NCI-H526 treated with DMSO at 0.1 percent for 48 hours (cell line): Measurements from ENCODE around the gene KRTAP5-3.
"Not testable (repeated sequence)": the region's sequence is repeated elsewhere in the genome, so short reads cannot be mapped to it uniquely, and the experiment has no call there.

Experiments
- DNase-seq: peaks from one replicate; lab custom pipeline; 2025; lab: John Stamatoyannopoulos, UW

KRTAP5-3 gene

DNA sequence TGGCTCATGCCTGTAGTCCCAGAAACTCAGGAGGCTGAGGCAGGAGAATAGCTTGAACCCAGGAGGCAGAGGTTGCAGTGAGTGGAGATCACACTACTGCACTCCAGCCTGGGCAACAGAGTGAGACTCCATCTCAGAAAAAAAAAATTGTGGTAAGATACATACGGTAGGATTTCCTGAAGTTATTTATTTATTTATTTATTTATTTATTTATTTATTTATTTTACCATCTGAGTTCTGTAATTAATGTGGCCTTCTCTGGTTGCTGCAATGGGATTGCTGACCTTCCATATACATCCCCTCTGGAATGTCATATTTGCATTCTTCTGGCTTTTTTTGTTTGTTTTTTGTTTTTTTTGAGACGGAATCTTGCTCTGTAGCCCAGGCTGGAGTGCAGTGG lies 25.4 kb downstream of the KRTAP5-3 start:
- not testable (repeated sequence) for DNase-seq

DNA sequence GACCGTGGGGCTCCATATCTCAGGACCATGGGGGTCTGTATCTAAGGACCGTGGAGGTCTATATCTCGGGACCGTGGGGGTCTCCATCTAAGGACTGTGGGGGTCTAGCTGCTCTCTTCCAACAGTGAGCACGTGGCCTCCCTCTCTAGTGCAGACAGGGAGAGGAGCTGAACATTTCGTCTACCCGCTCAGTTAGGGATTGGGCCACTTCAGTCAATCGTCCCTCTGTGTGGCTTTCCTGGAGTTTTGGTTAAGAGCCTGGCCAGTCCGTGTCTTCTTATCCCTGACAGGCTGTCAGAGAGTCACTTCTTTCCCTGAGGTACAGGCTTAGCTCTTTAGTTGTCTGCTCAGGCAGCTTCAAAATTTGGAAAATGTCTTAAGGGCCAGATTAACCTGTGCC lies 26.3 kb downstream of the KRTAP5-3 start:
- no peak for DNase-seq

DNA sequence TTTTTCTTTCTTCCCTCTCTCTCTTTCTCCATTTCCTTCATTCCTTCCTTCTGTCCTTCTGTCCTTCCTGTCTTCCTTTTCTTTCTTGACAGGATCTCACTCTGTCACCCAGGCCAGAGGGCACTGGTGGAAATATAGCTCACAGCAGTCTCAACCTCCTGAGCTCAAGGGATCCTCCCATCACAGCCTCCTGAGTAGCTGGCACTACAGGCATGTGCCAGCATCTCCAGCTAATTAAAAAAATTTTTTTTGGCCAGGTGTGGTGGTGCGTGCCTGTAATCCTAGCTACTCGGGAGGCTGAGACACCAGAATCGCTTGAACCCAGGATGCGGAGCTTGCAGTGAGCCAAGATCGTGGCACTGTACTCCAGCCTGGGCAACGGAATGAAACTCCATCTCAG lies 31.4 kb downstream of the KRTAP5-3 start:
- DNase-seq: no peak

DNA sequence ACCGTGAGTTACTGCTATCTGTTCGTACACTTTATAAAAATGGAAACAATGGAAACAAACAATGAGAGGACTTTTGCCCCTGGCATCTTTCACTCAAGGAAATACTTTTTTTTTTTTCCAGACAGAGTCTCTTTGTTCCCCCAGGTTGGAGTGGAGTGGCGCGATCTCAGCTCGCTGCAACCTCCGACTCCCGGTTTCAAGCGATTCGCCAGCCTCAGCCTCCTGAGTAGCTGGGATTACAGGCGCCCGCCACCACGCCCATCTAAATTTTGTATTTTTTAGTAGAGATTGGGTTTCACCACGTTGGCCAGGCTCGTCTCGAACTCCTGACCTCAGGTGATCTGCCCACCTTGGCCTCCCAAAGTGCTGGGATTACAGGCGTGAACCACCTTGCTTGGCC lies 32.5 kb downstream of the KRTAP5-3 start:
- DNase-seq: not testable (repeated sequence)

DNA sequence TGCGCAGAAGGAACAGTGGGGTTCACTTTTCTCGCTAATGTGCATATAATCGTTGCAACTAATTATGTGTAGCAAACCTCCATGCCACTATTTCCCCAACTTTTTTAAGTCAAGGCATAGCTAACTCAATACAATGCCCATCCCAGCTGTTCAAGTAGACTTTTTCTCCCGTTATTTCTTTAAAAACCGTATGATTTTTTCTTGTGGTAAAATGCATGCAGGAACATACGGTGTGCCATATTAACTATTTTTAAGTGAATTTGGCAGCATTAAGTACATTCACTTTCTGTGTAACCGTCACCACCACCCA lies 33.4 kb downstream of the KRTAP5-3 start:
- DNase-seq: no peak

DNA sequence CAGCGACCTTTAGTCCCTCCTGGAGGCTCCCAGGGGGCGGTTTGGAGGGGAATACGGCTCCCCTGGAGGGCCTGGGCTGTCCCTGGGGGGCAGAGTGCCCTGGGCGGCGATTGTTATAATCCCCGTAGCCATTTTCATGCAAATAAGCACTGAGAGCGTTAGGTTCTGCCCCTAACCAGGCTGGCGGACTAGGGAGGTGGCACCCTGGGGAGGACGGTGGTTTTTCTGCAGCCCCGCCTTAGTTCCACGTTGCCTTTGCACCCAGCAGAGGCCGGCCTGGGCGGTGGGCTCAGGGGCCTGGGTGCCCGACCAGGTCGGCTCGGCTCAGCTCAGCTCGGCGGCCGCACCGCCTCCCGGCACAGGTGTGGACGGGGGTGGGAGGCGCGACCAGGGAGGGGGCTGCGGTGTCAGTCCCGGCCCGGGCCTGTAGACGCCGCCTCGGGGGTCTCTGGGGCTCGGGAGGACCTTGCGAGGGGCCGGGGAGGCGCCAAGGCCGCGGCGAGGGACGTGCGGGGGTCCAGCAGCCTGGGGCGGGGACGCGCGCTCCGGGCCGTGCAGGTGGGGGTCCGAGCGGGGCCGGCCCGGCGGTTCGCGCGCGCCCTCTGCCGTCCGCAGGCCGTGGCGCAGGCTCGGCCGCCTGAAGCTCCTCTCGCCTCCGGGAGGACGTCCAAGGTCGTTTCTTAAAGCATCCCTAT lies 33.9 kb downstream of the KRTAP5-3 start:
- DNase-seq: peak; percentile 87

DNA sequence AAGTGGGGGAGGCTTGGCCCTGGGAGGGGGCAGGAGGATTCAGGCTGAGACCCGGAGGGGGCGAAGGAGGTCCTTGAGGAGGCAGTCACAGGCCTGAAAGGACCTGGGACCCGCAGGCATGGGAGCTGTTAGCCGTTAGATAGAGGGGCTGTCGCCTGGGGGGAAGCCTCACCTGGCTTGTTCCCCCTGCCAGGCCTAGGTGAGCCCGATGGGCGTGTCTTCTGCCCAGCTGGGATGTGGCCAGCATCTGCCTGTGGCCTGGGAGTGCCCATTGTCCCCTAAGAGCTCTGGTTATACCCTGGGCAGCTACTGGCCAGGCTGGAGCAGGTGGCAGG lies 34.4 kb downstream of the KRTAP5-3 start:
- no peak for DNase-seq

DNA sequence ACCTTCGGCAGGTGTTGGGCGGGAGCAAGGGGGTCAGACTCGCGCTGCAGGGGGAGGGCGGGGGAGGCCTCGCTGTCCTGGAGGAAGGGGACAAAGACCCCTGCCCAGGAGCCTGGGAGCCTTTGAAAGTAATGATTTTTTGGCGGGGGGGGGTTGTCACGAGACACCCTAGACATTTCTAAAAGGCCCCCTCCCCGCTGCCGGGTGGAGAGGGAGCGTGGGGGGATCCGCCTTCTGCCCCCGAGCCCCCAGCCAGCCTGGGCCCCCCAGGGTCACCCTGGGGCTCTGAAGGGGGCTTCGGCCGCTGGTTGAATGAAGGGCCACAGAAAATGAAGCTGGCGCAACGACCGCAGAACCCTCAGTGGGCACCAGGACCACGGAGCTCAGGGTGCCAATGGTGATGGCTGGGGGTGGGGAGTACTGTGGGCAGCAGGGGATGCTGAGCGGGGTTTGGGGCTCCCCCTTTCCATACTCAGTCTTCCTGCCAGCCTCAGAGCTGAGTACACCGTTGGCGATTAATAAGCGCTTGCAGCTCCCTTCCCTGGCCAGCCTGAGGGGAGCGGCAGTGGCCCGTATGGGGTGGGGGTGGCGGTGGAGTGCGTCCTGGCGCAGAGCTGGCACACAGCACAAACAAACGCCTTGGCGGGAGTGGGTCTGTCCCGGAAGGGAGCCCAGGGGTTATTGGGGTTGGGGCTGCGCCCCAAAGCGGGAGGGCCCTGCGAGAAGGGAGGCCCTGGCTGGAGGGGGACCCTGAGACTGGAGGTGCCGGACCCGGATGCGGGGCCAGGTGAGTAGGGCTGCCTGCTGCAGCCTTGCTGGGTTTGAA lies 35.0 kb downstream of the KRTAP5-3 start:
- DNase-seq: no peak

DNA sequence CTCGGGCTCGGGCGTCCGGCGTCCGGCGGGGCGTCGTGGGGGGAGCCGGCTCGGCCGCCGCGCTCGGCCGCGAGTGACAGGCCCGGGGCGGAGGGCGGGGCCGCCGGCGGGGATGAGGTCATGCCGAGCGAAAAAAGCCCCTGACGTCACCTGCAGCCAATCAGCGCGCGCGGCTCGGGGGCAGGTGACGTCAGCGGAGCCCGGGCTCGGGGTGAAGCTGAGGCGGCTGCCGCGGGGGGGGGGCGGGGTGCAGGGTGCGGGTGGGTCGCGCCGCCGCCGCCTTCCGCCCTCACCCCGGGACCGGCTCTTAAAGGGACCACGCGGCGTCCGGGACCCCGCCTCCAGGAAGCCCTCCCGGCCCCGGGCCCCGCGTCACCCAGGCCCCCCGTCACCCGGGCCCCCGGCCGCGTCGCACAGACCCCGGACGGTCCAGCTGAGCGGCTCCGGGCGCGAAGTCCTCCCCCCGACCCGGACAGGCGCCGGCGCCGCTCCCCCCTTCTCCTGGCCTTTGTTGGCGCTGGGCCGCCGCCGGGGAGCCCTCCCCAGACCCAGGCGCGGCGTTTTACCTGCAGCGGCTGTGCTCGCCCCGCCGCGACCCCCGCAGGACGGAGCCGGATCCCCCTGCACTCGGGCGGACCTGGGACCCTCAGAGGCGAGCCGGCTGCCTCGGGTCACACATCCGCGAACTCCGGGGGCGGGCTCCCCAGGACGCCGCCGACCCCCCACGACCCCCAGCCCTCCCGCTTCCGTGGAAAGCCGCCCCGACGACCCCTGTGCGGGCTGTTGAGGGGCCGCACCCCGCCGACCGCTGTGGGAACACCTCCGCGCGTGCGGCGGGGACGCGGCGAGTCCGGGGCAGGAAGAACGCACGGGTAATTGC lies 35.8 kb downstream of the KRTAP5-3 start, which contains the start of gene DUSP8:
Gene DUSP8, minus strand, starts transcription at position 75 of the 880 bp plus-strand sequence. CDS start 6,445 bp downstream, outside the sequence.
- DNase-seq: peak; percentile 66

DNA sequence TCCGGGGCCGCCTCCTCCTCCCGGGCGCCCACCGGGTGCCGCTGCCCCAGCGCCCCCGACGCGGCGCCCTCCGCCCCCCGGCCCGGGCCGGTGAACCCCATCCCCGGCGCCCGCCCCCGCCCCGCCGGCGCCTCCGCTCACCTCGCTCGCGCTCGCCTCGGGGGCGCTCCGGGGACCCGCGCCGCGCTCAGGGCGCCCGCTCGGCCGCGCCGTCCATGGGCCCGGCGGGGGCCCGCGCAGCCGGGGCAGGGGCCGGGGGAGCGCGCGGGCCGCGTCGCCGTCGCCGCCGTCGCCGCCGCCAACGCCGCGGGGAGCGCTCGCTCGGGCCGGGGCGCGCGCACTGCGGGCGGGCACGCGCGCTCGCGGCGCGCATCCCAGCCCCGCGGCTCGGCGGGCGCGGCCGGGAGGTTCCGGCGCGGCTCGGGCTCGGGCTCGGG lies 36.5 kb downstream of the KRTAP5-3 start:
- no peak for DNase-seq

DNA sequence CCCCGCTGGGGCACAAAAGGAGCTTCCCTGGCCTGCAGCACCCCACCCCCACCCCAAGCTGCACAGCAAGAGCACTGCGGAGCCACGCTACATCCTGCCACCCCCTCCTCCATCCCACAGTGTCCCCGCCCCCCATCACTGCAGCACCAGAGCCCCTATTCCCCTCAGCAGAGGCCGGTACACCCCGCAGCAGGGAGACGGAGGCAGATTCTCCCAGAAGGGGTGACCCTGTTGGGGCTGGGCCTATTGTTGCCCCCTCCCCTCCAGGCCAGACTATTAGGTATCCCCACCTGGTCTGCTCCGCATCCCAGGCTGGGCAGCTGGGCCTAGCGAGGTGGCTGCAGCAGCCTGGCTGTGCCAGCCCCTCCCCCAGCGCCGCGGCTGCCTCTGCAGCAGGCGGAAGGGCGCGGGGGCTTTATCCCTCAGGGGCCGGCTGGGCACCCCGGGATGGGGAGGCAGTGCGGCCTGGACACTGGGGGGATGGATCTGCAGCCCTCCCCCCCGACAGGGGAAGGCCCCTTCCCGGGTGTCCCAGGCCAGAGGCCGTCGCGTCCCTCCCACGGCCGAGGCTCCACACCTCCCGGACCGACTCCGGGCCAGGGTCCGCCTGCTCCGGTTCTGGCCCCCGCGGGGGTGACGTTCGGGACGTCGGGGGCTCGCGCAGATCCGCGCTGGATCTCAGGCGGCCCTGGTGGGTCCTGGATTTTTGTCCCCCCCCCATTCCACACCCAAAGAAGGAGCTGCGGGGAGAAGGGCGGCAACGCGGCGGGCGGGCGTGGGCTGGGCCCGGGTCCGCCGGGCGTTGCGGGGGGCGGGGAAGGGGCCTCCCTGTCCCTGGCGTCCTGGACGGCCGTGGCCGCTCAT lies 37.1 kb downstream of the KRTAP5-3 start:
- DNase-seq: no peak

DNA sequence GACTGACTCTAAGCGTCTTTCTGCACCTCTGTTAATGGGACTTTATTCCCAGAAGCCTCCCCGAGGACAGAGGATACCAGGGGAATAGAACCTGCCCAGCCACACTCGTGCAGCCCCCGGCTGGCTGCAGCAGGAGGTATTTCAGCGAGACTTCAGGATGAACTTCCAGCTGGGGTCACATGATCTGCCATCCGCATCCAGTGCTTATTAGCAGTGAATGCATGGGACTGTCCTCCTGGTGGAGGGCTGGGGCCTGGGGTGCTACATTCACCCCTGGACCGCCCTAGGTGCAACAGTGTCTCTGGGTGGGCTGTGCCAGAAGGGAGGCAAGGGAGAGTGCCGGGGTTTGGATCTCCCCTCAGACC lies 37.8 kb downstream of the KRTAP5-3 start:
- DNase-seq: no peak

DNA sequence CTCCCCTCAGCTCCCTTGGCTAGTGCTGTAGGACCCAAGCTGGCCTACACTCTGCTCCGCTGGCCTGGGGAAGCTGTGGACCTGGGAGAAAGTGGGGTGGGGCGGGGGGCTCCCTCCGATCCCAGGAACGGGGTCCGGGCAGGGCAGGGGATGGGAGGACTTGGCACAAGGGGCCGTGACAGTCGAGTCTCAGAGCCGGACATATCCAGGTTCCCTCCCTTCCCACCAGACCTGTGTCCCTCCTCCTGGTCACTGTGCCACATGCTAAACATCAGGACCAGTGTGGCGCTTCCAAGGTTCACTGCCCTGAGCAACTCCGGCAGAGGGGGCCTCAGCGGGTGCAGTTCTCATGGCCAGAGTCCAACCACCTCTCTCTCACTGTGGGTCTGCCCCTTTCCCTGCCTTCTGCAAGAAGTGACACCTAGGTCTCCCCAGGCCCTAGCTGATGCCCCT lies 38.2 kb downstream of the KRTAP5-3 start:
- DNase-seq: no peak

DNA sequence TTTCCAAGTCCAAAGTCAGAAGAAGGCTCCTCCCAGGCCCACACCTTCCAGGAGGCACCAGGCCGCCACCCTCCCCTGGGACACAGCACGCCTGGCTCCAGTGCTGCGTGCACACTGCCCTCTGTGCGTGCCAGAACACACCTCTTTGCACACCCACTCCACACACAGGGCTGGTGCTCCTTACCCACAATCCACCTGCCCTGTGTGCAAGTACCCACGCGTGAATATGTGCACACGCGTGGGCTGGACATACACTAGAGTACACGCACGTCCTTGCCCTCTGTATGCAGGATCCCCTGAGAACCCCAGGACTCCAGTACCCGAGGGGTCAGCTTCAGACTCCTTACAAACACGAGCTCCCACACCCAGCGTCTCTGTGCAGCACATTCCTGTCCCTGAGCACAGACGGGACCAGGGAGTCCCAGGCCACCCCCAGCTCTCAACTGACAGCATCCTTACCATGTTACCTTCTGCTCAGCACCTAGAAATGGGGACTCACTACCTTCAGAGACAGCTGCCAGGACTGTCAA lies 38.9 kb downstream of the KRTAP5-3 start:
- DNase-seq: peak; percentile 17

DNA sequence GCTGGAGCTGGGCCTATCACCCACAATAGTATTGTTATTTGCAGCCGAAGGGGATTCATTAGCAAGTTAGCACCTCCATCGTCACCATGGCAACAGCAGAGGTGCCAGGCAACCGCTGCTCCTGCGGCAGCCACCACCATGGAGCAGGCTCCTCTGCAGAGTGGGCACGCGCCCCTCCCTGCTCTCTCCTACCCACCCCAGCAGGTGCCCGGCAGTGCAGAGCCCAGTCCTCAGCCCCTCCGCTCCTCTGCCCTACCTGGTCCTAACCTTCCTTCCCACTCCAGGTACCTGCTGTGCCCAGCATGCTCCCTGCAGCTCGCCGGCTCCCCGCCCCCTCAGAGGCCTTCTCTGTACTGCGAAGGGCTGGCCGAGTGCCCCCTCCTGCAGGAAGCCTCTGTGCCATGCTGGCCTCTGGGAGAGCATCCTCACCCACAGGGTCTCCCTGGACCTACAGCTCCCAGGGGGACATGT lies 39.8 kb downstream of the KRTAP5-3 start:
- peak; percentile 52 for DNase-seq

DNA sequence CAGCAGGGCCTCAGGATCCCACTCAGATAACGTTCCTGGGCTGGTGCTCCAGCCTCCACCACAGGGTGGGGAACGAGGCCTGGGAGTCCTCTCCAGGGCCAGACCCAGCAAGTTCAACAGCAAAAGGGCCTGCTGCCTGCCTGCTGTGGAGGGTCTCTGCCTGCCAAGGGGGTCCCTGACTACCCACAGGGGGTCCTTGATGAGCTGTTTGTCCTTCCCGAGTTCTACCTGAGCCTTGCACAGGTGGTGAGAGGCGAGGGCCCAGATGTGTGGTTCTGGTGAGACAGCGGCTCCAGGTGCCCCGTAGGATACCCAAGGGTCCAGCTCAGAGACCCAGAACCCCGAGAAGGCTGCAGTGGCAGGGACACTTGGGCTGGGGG lies 40.6 kb downstream of the KRTAP5-3 start:
- DNase-seq: no peak

DNA sequence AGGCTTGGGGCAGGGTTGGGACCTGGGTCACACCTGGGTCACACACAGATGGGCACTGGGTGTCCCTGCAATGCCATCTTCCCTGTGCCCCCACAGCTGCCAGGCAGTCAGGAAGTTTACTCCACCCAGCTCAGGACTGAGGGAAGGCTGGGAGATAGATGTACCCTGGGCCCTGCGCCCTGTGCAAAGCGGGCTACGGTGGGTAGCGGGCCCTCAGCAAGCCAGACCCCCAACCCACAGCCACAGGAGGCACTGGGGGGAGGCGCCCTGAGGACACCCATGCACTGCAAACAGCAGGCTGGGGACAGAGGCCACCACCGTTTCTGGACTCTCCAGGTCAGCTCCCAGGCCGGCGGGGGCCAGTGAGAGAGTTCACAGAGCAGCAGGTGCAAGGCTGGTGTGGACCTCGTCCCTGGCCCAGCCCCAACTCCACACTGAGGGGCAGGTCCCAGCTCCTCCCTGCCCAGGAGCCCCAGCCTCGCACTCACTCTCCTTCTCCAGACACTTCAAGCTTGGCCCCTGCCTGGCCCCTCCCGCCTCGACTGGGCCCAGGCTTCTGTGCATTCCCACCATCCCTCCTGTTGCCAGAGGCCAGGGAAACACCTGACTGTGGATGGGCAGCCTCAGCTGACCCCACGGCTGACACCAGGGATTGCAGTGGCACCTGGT lies 41.1 kb downstream of the KRTAP5-3 start:
- DNase-seq: no peak

DNA sequence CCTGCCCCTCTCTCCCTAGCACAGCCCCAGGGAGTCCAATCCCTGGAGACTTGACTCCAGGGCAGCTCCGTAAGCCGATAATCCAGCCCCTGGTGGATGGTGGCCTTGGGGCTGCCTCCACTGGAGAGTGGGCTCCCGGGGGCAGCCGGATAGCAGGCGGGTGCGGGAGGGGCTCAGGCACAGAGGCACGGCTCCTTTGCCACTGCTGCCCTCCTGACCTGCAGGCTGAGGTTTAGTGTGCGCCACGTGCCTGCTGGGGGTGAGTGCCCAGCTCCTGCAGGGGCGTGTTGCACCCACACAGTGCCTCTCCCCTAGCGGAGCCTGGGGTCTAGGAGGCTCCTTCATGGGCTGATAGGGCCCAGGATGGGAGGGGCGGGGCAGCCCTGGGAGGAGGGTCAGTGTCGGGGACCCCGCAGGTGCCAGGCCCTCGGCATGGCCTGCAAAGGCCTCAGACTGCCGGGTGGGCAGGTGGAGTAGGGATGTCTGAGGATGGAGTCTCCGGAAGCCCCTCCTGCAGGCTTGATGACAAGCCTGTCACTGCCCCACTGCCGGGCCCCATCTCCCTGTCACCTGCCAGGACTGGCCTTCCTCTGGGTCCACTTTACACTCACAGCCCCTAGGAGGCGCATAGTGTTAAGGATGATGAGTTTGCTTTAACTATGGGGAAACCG lies 41.7 kb downstream of the KRTAP5-3 start:
- DNase-seq: no peak

DNA sequence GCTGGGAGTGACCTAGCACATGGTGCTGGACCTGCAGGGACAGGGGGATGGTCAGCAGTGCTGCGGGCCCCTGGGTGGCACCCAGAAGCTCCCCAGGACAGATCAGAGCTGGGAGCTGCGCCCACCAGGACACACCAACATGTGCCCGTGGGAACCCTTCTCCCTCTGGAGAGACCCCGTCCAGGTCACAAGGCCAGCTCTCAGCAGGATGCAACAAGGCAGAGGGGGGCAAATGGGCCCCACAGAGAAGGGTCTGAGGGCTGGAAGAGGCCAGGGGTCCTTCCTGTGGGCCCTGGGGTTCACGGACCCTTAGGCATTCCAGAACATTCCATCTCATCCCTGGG lies 42.4 kb downstream of the KRTAP5-3 start:
- DNase-seq: no peak

DNA sequence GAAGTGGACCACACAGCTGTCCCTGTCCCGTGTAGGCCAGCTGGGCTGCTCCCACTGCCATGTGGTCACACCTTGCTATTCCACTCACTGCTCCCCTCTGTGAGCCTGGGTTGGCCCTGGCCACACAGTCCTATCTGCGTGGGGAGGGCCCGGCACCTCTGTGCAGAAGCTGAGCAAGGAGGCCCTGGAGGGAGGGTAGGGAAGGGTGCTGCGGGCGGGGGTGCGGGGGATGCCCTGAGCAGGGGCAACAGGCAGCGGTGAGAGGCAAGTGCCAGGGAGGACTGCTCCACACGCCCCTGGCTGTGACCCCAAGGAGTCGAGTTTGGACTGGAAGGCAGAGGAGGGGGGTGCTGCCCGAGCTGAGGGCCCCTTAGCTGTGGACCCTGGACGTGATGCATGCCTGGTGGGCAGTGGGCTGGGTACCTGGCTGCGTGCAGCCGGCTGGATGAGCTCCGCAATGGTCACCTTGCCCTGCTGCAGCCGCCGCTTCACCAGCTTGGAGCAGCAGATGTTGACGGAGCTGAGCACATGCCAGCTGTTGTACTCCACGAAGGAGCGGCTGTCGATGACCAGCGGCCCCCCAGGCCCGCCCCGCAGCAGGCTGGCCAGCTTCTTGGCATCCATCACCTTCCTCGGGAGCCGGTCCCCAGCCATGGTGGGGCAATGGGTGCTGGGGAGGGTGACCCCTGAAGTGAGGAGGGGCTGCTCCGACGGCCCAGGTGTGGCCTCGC lies 42.9 kb downstream of the KRTAP5-3 start:
- DNase-seq: no peak
